SK-N-SH (cell line): ENCODE data around the gene ZNF784. TPM values are rescaled to one million over a fixed set of nuclear protein-coding genes. Genes with fewer than 3 reads are reported as not detected.
A peak's percentile ranks its signal among the peaks of the same experiment; 100 is the strongest.

Source experiments
- CTCF ChIA-PET: fragments of 300-600, 350-600 bp; formaldehyde crosslinking; extraction: SDS; loops from one replicate; lab custom pipeline; 2021; lab: Yijun Ruan, JAX
- POLR2A ChIA-PET: fragments of 350-600 bp; sonication (Branson Sonifier 250); formaldehyde crosslinking; extraction: SDS; loops from one replicate; lab custom pipeline; 2020; ENCODE audit warnings: antibody characterized with exemption, inconsistent platforms; lab: Yijun Ruan, JAX
- DNase-seq: peaks from one replicate; pipeline ENCODE4 v3.0.0; 2012
- H2AFZ ChIP-seq: fragments of 200-600 bp; sonication (generic); 2 replicates; pipeline ENCODE4 v1.8.1; 2016; ENCODE audit warnings: antibody characterized with exemption, mild to moderate bottlenecking, low read depth
- H3F3A ChIP-seq: fragments of 200-600 bp; sonication (generic); replicated peaks from 2 replicates; pipeline ENCODE3; 2016; ENCODE audit warnings: antibody characterized with exemption, mild to moderate bottlenecking; ENCODE audit not compliant: insufficient read depth
- H3K27ac ChIP-seq, 2 experiments: fragments of 200-500 bp in 1 of 2; fragments of 200-600 bp in 1 of 2; sonication (Bioruptor generic) in 1 of 2; sonication (generic), shearing (Covaris generic) in 1 of 2; 2 replicates each; pipeline versions ENCODE4 v1.5.1 to v1.6.1; 2014 to 2016; ENCODE audit warnings: low read depth in 2 of 2, inconsistent platforms in 1 of 2, low read length in 1 of 2, mild to moderate bottlenecking in 1 of 2, mixed read lengths in 1 of 2
- H3K27me3 ChIP-seq: fragments of 200-600 bp; sonication (generic), shearing (Covaris generic); 2 replicates; pipeline ENCODE4 v1.6.1; 2016; ENCODE audit warnings: mixed run types; ENCODE audit not compliant: insufficient read depth
- H3K36me3 ChIP-seq, 2 experiments: fragments of 200-500 bp in 1 of 2; fragments of 200-600 bp in 1 of 2; sonication (Bioruptor generic) in 1 of 2; sonication (generic) in 1 of 2; replicated peaks in 1 of 2; 2 replicates each; pipeline versions ENCODE3 to v1.5.1; 2014 to 2016; ENCODE audit warnings: low read length in 1 of 2, mild to moderate bottlenecking in 1 of 2; ENCODE audit not compliant: insufficient read depth in 2 of 2, control insufficient read depth in 1 of 2
- H3K4me1 ChIP-seq, 2 experiments: fragments of 200-500 bp in 1 of 2; fragments of 200-600 bp in 1 of 2; sonication (Bioruptor generic) in 1 of 2; sonication (generic), shearing (Covaris generic) in 1 of 2; 2 replicates each; pipeline versions ENCODE4 v1.5.1 to v1.6.1; 2014 to 2016; ENCODE audit warnings: low read depth in 1 of 2, low read length in 1 of 2, mixed run types in 1 of 2; ENCODE audit not compliant: insufficient read depth in 2 of 2, control insufficient read depth in 1 of 2
- H3K4me2 ChIP-seq: fragments of 200-600 bp; sonication (generic), shearing (Covaris generic); 2 replicates; pipeline ENCODE4 v1.6.1; 2017; ENCODE audit warnings: mixed run types
- H3K4me3 ChIP-seq, 2 experiments: fragments of 200-500 bp in 1 of 2; fragments of 200-600 bp in 1 of 2; sonication (Bioruptor generic) in 1 of 2; sonication (generic), shearing (Covaris generic) in 1 of 2; 2 replicates each; pipeline versions ENCODE4 v1.5.1 to v1.8.1; 2014 to 2016; ENCODE audit warnings: low read depth in 2 of 2, inconsistent platforms in 1 of 2, low read length in 1 of 2, mild to moderate bottlenecking in 1 of 2, mixed read lengths in 1 of 2, moderate library complexity in 1 of 2
- H3K79me2 ChIP-seq: fragments of 200-600 bp; sonication (generic); 2 replicates; pipeline ENCODE4 v1.8.1; 2017; ENCODE audit warnings: mild to moderate bottlenecking; ENCODE audit not compliant: insufficient read depth
- H3K9ac ChIP-seq: fragments of 200-600 bp; sonication (generic); 2 replicates; pipeline ENCODE4 v1.6.1; 2017; ENCODE audit warnings: mixed run types
- H3K9me2 ChIP-seq: fragments of 200-600 bp; sonication (generic); 2 replicates; pipeline ENCODE4 v1.6.1; 2017; ENCODE audit warnings: mixed run types
- H3K9me3 ChIP-seq: fragments of 200-600 bp; sonication (generic); 2 replicates; pipeline ENCODE4 v1.6.1; 2017; ENCODE audit warnings: mixed run types, mild to moderate bottlenecking, moderate library complexity
- H4K20me1 ChIP-seq: fragments of 200-600 bp; sonication (generic); 2 replicates; pipeline ENCODE4 v1.6.1; 2017; ENCODE audit warnings: mild to moderate bottlenecking, mixed run types; ENCODE audit not compliant: insufficient read depth
- EP300 ChIP-seq, 2 experiments: IDR thresholded peaks; 2 replicates each; pipeline versions ENCODE4 v1.4.0 to v1.6.1; 2012; ENCODE audit warnings: borderline replicate concordance in 1 of 2, low read depth in 1 of 2, low read length in 1 of 2
- FOXM1 ChIP-seq: IDR thresholded peaks from 2 replicates; pipeline ENCODE4 v1.4.0; 2012; ENCODE audit warnings: low read depth, mild to moderate bottlenecking
- GATA2 ChIP-seq: sonication (generic); formaldehyde crosslinking; IDR thresholded peaks from 2 replicates; pipeline ENCODE4 v1.5.0; 2020; ENCODE audit warnings: mild to moderate bottlenecking, missing genetic modification reagents
- JUND ChIP-seq: IDR thresholded peaks from 2 replicates; pipeline ENCODE4 v1.4.0; 2012
- MEF2A ChIP-seq: IDR thresholded peaks from 2 replicates; pipeline ENCODE4 v1.4.0; 2012; ENCODE audit warnings: low read depth, borderline replicate concordance
- NFIC ChIP-seq: IDR thresholded peaks from 2 replicates; pipeline ENCODE4 v1.4.0; 2012; ENCODE audit warnings: borderline replicate concordance
- POLR2AphosphoS5 ChIP-seq: IDR thresholded peaks from 2 replicates; pipeline ENCODE4 v1.6.1; 2012; ENCODE audit warnings: low read depth, low read length
- TAF1 ChIP-seq: IDR thresholded peaks from 2 replicates; pipeline ENCODE4 v1.6.1; 2012; ENCODE audit warnings: low read depth, mild to moderate bottlenecking, low read length, moderate library complexity, borderline replicate concordance
- TCF12 ChIP-seq: IDR thresholded peaks from 2 replicates; pipeline ENCODE4 v1.4.0; 2012
- YY1 ChIP-seq: IDR thresholded peaks from 2 replicates; pipeline ENCODE4 v1.4.0; 2012; ENCODE audit warnings: low read depth, mild to moderate bottlenecking
- WGBS: methylation state at CpG from one replicate; pipeline ENCODE4 v1.1.6; 2017; ENCODE audit warnings: low lambda C conversion rate; 5-methylcytosine and 5-hydroxymethylcytosine counted together
- polyA plus RNA-seq, 3 experiments: library from polyadenylated mRNA; depleted of rRNA; stranded (reverse); fragments of >200 nt; gene quantifications; 2 replicates each; pipeline ENCODE4 v1.2.3, GENCODE V29; 2012
- TF ChIP-seq, protein P1 (sequence below): fragments of 200-600 bp; sonication (generic); IDR thresholded peaks from 2 replicates; pipeline ENCODE4 v1.6.1; 2017; ENCODE audit warnings: antibody characterized with exemption, mild to moderate bottlenecking, moderate library complexity
- TF ChIP-seq, protein P2 (sequence below): IDR thresholded peaks from 2 replicates; pipeline ENCODE4; 2012

Gene ZNF784
- polyA plus RNA-seq, 1 of the 3 experiments (the other 2 are of a cell fraction): 5.5 TPM

DNA sequence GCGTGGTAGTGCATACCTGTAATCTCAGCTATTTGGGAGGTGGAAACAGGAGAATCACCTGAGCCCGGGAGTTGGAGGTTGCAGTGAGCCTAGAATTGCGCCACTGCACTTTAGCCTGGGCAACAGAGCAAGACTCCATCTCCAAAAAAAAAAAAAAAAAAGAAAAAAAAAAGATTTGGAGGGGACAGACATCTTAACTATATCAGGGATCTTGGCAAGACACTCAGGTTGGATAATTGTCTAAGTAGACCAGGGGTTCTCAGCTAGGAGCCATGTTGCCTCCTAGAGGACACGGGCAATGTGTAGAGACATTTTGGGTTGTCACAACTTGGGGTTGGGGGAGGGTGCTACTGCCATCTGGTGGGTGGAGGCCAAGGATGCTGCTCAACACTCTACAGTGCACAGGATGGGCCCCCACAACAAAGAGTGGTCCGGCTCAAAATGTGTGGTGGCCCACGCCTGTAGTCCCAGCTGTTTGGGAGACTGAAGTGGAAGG lies 14.5 kb upstream of the ZNF784 start:
- Histone ChIP-seq H3F3A (peaks cover 26% of the 10 kb centered on the region), H3K27me3 (no peaks in the 10 kb centered on the region), H3K79me2 (peaks cover 86% of the 10 kb centered on the region), H3K4me3 (peak overlapping the region in 1 of 2 experiments; percentile 35; a peak in 1 of 4 replicates), H3K9me3 (no peaks in the 10 kb centered on the region), H4K20me1 (no peaks in the 10 kb centered on the region), H3K27ac (no peak overlapping the region), H2AFZ (no peak overlapping the region), H3K9ac (no peak overlapping the region), H3K4me2 (no peak overlapping the region), H3K9me2 (no peaks in the 10 kb centered on the region), H3K4me1 (peaks cover 15 to 37% of the 10 kb centered on the region in 2 experiments; a peak in 1 of 4 replicates), H3K36me3 (peaks cover 0 to 6% of the 10 kb centered on the region in 2 experiments)
- ChIA-PET POLR2A (interaction anchor here (0.7 kb wide), 1 partner anchor 16 kb away, joined by 3 read pairs; no protein-coding TSS in a partner anchor), CTCF (interaction anchor here (1.0 to 5.0 kb wide), 7 partner anchors 12 to 461 kb away, joined by 3 to 28 read pairs (median 5); partner anchors contain the start of gene ZNF784)
- 91% methylated on average over 6 of the region's 6 CpGs for WGBS
- peak; percentile 52 for DNase-seq
- TF ChIP-seq TAF1 (0 out of 2 replicates have a peak, but pooled peaks have one; percentile 4), FOXM1 (no peak), YY1 (0 out of 2 replicates have a peak, but pooled peaks have one; percentile 44), GATA2 (CRISPR knock-in tag) (no peak), NFIC (no peak), TCF12 (no peak)
- TF ChIP-seq, protein P1, sequence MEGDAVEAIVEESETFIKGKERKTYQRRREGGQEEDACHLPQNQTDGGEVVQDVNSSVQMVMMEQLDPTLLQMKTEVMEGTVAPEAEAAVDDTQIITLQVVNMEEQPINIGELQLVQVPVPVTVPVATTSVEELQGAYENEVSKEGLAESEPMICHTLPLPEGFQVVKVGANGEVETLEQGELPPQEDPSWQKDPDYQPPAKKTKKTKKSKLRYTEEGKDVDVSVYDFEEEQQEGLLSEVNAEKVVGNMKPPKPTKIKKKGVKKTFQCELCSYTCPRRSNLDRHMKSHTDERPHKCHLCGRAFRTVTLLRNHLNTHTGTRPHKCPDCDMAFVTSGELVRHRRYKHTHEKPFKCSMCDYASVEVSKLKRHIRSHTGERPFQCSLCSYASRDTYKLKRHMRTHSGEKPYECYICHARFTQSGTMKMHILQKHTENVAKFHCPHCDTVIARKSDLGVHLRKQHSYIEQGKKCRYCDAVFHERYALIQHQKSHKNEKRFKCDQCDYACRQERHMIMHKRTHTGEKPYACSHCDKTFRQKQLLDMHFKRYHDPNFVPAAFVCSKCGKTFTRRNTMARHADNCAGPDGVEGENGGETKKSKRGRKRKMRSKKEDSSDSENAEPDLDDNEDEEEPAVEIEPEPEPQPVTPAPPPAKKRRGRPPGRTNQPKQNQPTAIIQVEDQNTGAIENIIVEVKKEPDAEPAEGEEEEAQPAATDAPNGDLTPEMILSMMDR: peak; percentile 64
- TF ChIP-seq, protein P2, sequence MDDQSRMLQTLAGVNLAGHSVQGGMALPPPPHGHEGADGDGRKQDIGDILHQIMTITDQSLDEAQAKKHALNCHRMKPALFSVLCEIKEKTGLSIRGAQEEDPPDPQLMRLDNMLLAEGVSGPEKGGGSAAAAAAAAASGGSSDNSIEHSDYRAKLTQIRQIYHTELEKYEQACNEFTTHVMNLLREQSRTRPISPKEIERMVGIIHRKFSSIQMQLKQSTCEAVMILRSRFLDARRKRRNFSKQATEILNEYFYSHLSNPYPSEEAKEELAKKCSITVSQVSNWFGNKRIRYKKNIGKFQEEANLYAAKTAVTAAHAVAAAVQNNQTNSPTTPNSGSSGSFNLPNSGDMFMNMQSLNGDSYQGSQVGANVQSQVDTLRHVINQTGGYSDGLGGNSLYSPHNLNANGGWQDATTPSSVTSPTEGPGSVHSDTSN: no peak

DNA sequence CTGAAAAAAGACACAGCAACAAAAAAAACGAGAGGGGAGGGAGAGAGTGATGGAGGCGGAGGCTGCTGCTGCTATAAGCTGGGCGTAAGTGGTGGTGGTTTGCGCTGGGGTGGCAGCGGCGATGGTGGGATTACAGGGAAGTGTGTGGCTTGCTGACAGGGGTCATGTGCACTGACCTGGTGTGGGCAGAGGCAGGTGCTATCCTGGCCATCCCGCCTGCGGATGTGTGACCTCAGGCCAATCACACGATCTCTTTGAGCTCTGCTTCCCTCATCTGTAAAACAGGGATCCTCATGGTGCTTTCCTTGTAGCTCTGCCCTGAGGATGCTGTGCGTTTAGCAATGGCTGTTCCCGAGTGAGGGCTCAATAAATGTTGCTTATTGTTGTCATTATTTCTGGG lies 13.2 kb upstream of the ZNF784 start:
- Histone ChIP-seq H3K9me3 (no peaks in the 10 kb centered on the region), H3F3A (peaks cover 36% of the 10 kb centered on the region), H3K27me3 (no peaks in the 10 kb centered on the region), H3K36me3 (peaks cover 0 to 6% of the 10 kb centered on the region in 2 experiments), H3K9ac (no peak overlapping the region), H3K4me2 (peak overlapping the region; percentile 15; the same call in 1 of the 2 replicates), H4K20me1 (no peaks in the 10 kb centered on the region), H3K9me2 (no peaks in the 10 kb centered on the region), H3K4me3 (no peak overlapping the region), H3K27ac (no peak overlapping the region), H3K79me2 (peaks cover 72% of the 10 kb centered on the region), H2AFZ (no peak overlapping the region), H3K4me1 (peaks cover 8 to 29% of the 10 kb centered on the region in 2 experiments; a peak in 1 of 4 replicates)
- ChIA-PET CTCF (interaction anchor here (0.8 to 5.0 kb wide), 5 partner anchors 10 to 548 kb away, joined by 3 to 28 read pairs (median 6); partner anchors contain the start of gene CCDC106), POLR2A (interaction anchor here (1.6 kb wide), 1 partner anchor 13 kb away, joined by 4 read pairs; the partner anchor contains the start of gene ZNF784)
- WGBS: 76% methylated on average over 11 of the region's 11 CpGs
- DNase-seq: peak; percentile 1
- TF ChIP-seq JUND (no peak), MEF2A (no peak), NFIC (no peak), TCF12 (no peak), EP300 (IDR thresholded peaks at IDR 0.05; ENCODE audit: borderline replicate concordance in 1 of 2, low read depth in 1 of 2, low read length in 1 of 2) (no peak), POLR2AphosphoS5 (no peak), GATA2 (CRISPR knock-in tag) (no peak)
